Measurements from ENCODE around the gene SPRING1.

Gene SPRING1

DNA sequence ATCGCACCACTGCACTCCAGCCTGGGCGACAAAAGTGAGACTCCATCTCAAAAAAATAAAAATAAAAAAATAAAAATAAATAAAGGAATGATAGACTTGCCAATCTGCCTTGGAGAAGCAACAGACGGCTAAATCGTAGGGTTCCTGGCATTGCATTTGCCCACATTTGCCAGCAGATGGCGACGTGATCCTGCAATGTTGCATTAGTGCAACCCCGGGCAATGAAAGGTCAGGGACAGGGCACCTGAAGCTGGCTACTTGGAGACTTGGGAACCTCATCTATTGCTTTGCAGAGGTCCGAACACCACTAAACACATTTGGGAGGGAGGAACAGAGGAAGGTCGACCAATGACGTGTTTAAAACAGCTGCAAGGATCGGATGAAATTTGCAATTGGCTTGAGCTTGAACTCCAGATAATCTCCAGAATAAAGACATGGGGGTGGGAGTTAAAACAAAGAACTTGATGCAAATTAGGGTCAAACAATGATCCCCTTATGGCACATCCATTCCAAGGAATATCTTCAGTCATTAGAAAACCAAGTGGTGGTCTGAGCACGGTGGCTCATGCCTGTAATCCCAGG lies 34.6 kb downstream of the SPRING1 start (continued):
- TF ChIP-seq PRDM4 (tag by site-specific recombination; IDR thresholded peaks at IDR 0.05) = no peak
- no peak for TF ChIP-seq MYNN (tag by site-specific recombination; IDR thresholded peaks at IDR 0.05; ENCODE audit: borderline replicate concordance)
- TF ChIP-seq ZNF747 (tag by site-specific recombination; IDR thresholded peaks at IDR 0.05) = no peak
- TF ChIP-seq ZNF335 (tag by site-specific recombination; conservative IDR thresholded peaks at IDR 0.05) = peak; percentile 53; the same call in 1 of the 2 replicates
- TF ChIP-seq ZNF621 (tag by site-specific recombination; IDR thresholded peaks at IDR 0.05) = no peak
- no peak for TF ChIP-seq PRDM10 (tag by site-specific recombination; IDR thresholded peaks at IDR 0.05)
- no peak for TF ChIP-seq ZNF202 (tag by site-specific recombination; IDR thresholded peaks at IDR 0.05; ENCODE audit: borderline replicate concordance)
- TF ChIP-seq ZNF391 (tag by site-specific recombination; IDR thresholded peaks at IDR 0.05; ENCODE audit: borderline replicate concordance, low read depth) = 0 out of 2 replicates have a peak, but pooled peaks have one; percentile 70
- TF ChIP-seq ZNF529 (tag by site-specific recombination; IDR thresholded peaks at IDR 0.05; ENCODE audit: insufficient replicate concordance) = no peak
- TF ChIP-seq SCRT2 (tag by site-specific recombination; IDR thresholded peaks at IDR 0.05) = peak; percentile 97
- TF ChIP-seq ZBTB10 (tag by site-specific recombination; IDR thresholded peaks at IDR 0.05) = no peak
- TF ChIP-seq ZNF510 (tag by site-specific recombination; IDR thresholded peaks at IDR 0.05; ENCODE audit: insufficient replicate concordance) = no peak

DNA sequence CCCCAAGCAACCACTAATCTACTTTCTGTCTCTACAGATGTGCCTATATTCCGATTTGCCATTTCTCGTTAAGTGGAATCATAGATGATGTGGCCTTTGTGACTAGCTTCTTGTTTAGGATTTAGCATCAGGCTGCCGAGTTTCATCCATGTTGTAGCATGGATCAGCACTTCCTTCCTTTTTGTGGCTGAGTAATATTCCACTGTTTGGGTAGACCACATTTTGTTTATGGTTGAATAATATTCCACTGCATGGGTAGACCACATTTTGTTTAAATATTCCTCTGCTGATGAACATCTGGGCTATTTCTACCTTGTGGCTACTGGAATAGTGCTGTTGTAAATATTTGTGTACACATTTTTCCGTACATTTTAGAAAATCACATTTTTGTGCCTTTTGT lies 36.4 kb downstream of the SPRING1 start:
- no peaks in the 10 kb centered on the region for H3K4me1 ChIP-seq (ENCODE audit: control insufficient read depth, insufficient read depth, low read length)
- H3K27ac ChIP-seq (ENCODE audit: extremely low read depth, low read depth, low read length) = no peak overlapping the region
- no peaks in the 10 kb centered on the region for H3K36me3 ChIP-seq (ENCODE audit: control insufficient read depth in 2 of 2, insufficient read depth in 1 of 2, low read length in 2 of 2)
- ChIA-PET POLR2A (no interaction called here), CTCF (interaction anchor here (0.6 to 2.1 kb wide), 8 partner anchors 8 to 1136 kb away, joined by 3 to 9 read pairs (median 4); no protein-coding TSS in a partner anchor)
- TF ChIP-seq ZNF146 (tag by site-specific recombination; IDR thresholded peaks at IDR 0.05) = peak; percentile 96
- TF ChIP-seq, protein P1, sequence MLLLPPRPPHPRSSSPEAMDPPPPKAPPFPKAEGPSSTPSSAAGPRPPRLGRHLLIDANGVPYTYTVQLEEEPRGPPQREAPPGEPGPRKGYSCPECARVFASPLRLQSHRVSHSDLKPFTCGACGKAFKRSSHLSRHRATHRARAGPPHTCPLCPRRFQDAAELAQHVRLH (tag by site-specific recombination; IDR thresholded peaks at IDR 0.05) = 0 out of 2 replicates have a peak, but pooled peaks have one; percentile 31
- TF ChIP-seq ZNF266 (tag by site-specific recombination; IDR thresholded peaks at IDR 0.05; ENCODE audit: low read depth) = no peak
- no peaks in the 10 kb centered on the region for H3K9me3 ChIP-seq (ENCODE audit: control insufficient read depth, insufficient read depth, low read depth, low read length)
- no peak overlapping the region for H3K4me3 ChIP-seq (ENCODE audit: low read depth, low read length)
